ENCODE results near the gene PDLIM5. TPM values are rescaled to one million over a fixed set of nuclear protein-coding genes. Genes with fewer than 3 reads are reported as not detected.
A peak's percentile ranks its signal among the peaks of the same experiment; 100 is the strongest.

Gene PDLIM5
- total and polyA plus RNA-seq, 4 donors = 20.4 to 93.4 (median 59.8) TPM

DNA sequence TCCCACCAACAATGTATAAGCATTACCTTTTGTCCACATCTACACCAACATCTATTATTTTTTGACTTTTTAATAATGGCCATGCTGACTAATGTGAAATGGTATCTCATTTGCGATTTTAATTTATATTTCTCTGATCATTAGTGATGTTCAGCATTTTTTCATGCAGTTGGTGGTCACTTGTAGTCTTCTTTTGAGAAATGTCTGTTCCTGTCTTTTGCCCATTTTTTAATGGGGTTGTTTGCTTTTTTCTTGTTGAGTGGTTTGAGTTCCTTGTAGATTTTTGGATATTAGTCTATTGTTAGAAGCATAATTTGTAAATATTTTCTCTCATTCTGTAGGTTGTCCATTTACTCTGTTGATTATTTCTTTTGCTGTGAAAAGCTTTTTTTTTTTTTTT is 36.8 kb upstream of the PDLIM5 start:
- H3K4me1 ChIP-seq (ENCODE audit: control insufficient read depth in 5 of 5, insufficient read depth in 5 of 5, low read length in 5 of 5) = peaks cover 0 to 9% (median 5%) of the 10 kb centered on the region in 5 donors
- H3K27ac ChIP-seq (ENCODE audit: low read depth in 1 of 2, low read length in 1 of 2) = peak overlapping the region in 1 of 2 donors; percentile 49
- no peaks in the 10 kb centered on the region for H3K36me3 ChIP-seq (ENCODE audit: control insufficient read depth in 4 of 4, insufficient read depth in 4 of 4, low read length in 4 of 4)
- H3K4me3 ChIP-seq = no peak overlapping the region
- DNase-seq (no peak), ATAC-seq (ENCODE audit: insufficient read depth, low FRiP score) (no peak)
- no peak overlapping the region for H3K9ac ChIP-seq (ENCODE audit: insufficient read depth in 1 of 2, low read length in 2 of 2)
- TF ChIP-seq, protein P1, sequence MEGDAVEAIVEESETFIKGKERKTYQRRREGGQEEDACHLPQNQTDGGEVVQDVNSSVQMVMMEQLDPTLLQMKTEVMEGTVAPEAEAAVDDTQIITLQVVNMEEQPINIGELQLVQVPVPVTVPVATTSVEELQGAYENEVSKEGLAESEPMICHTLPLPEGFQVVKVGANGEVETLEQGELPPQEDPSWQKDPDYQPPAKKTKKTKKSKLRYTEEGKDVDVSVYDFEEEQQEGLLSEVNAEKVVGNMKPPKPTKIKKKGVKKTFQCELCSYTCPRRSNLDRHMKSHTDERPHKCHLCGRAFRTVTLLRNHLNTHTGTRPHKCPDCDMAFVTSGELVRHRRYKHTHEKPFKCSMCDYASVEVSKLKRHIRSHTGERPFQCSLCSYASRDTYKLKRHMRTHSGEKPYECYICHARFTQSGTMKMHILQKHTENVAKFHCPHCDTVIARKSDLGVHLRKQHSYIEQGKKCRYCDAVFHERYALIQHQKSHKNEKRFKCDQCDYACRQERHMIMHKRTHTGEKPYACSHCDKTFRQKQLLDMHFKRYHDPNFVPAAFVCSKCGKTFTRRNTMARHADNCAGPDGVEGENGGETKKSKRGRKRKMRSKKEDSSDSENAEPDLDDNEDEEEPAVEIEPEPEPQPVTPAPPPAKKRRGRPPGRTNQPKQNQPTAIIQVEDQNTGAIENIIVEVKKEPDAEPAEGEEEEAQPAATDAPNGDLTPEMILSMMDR (IDR thresholded peaks at IDR 0.05; ENCODE audit: control extremely low read depth, extremely low read depth) = no peak
- H3K9me3 ChIP-seq (ENCODE audit: control insufficient read depth in 4 of 4, insufficient read depth in 3 of 4, low read length in 3 of 4) = peaks cover 0 to 1% (median 0%) of the 10 kb centered on the region in 4 donors
- 97 to 98% methylated on average over 1 of the region's 1 CpG for WGBS, 2 donors
- no peaks in the 10 kb centered on the region for H3K27me3 ChIP-seq (ENCODE audit: control insufficient read depth in 3 of 3, insufficient read depth in 3 of 3, low read length in 2 of 3)

DNA sequence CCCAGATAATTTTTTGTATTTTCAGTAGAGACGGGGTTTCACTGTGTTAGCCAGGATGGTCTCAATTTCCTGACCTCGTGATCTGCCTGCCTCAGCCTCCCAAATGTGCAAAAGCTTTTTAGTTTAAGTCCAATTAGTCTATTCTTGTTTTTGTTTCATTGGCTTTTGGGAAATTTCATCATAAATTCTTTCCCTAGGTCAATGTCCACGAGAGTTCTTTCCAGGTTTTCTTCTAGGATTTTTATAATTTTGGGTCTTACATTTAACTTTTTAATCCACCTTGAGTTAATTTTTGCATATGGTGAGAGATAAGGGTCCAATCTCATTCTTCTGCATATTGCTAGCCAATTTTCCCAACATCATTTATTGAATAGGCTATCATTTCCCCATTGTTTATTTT is 36.3 kb upstream of the PDLIM5 start:
- ATAC-seq (ENCODE audit: insufficient read depth, low FRiP score) (no peak), DNase-seq (no peak)
- H3K4me3 ChIP-seq = no peak overlapping the region
- H3K4me1 ChIP-seq (ENCODE audit: control insufficient read depth in 5 of 5, insufficient read depth in 5 of 5, low read length in 5 of 5) = peaks cover 0 to 9% (median 5%) of the 10 kb centered on the region in 5 donors
- H3K9ac ChIP-seq (ENCODE audit: insufficient read depth in 1 of 2, low read length in 2 of 2) = no peak overlapping the region
- no peaks in the 10 kb centered on the region for H3K27me3 ChIP-seq (ENCODE audit: control insufficient read depth in 3 of 3, insufficient read depth in 3 of 3, low read length in 2 of 3)
- H3K36me3 ChIP-seq (ENCODE audit: control insufficient read depth in 4 of 4, insufficient read depth in 4 of 4, low read length in 4 of 4) = no peaks in the 10 kb centered on the region
- no peak overlapping the region for H3K27ac ChIP-seq (ENCODE audit: low read depth in 1 of 2, low read length in 1 of 2)
- H3K9me3 ChIP-seq (ENCODE audit: control insufficient read depth in 4 of 4, insufficient read depth in 3 of 4, low read length in 3 of 4) = peaks cover 0 to 1% (median 0%) of the 10 kb centered on the region in 4 donors
- TF ChIP-seq, protein P1 (IDR thresholded peaks at IDR 0.05; ENCODE audit: control extremely low read depth, extremely low read depth) = no peak
- 92 to 95% methylated on average over 3 of the region's 3 CpGs for WGBS, 2 donors

DNA sequence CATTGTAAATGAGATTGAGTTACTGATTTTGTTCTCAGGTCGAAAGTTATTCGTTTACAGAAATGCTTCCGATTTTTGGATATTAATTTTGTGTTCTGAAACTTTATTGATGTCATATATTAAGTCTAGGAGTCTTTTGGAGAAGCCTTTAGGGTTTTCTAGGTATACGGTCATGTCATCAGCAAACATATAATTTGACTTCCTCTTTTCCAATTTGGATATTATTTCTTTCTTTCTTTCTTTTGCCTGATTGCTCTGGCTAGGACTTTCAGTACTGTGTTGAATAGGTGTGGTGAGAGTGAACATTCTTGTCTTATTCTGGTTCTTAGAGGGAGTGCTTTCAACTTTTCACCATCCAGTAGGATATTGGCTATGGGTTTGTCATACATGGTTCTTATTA is 35.4 kb upstream of the PDLIM5 start:
- H3K9ac ChIP-seq (ENCODE audit: insufficient read depth in 1 of 2, low read length in 2 of 2) = no peak overlapping the region
- H3K4me3 ChIP-seq = no peak overlapping the region
- H3K27me3 ChIP-seq (ENCODE audit: control insufficient read depth in 3 of 3, insufficient read depth in 3 of 3, low read length in 2 of 3) = no peaks in the 10 kb centered on the region
- TF ChIP-seq, protein P1 (IDR thresholded peaks at IDR 0.05; ENCODE audit: control extremely low read depth, extremely low read depth) = no peak
- H3K36me3 ChIP-seq (ENCODE audit: control insufficient read depth in 4 of 4, insufficient read depth in 4 of 4, low read length in 4 of 4) = no peaks in the 10 kb centered on the region
- peaks cover 0 to 9% (median 5%) of the 10 kb centered on the region in 5 donors for H3K4me1 ChIP-seq (ENCODE audit: control insufficient read depth in 5 of 5, insufficient read depth in 5 of 5, low read length in 5 of 5)
- WGBS, 2 donors = 96 to 97% methylated on average over 4 of the region's 4 CpGs
- H3K27ac ChIP-seq (ENCODE audit: low read depth in 1 of 2, low read length in 1 of 2) = no peak overlapping the region
- ATAC-seq (ENCODE audit: insufficient read depth, low FRiP score) (no peak), DNase-seq (no peak)
- peaks cover 0 to 1% (median 0%) of the 10 kb centered on the region in 4 donors for H3K9me3 ChIP-seq (ENCODE audit: control insufficient read depth in 4 of 4, insufficient read depth in 3 of 4, low read length in 3 of 4)

DNA sequence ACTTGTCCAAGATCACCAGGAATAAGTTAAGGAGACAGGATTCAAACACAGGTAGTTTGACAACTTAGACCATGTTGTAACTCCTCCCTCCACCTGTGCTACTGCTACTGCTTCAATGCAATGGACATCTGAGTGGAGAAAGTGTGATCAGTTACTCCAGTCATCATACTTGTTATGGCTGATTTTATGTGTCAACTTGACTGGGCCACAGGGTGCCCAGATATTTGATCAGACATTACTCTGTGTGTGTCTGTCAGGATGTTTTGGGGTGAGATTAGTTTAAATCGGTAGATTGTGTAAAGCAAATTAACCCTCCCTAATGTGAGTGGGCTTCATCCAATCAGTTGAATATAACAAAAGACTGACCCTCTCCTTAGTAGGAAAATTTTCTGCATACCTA is 34.8 kb upstream of the PDLIM5 start:
- no peaks in the 10 kb centered on the region for H3K27me3 ChIP-seq (ENCODE audit: control insufficient read depth in 3 of 3, insufficient read depth in 3 of 3, low read length in 2 of 3)
- ATAC-seq (ENCODE audit: insufficient read depth, low FRiP score) = no peak
- H3K4me3 ChIP-seq = no peak overlapping the region
- peaks cover 0 to 1% (median 0%) of the 10 kb centered on the region in 4 donors for H3K9me3 ChIP-seq (ENCODE audit: control insufficient read depth in 4 of 4, insufficient read depth in 3 of 4, low read length in 3 of 4)
- no peaks in the 10 kb centered on the region for H3K36me3 ChIP-seq (ENCODE audit: control insufficient read depth in 4 of 4, insufficient read depth in 4 of 4, low read length in 4 of 4)
- DNase-seq = no peak
- H3K4me1 ChIP-seq (ENCODE audit: control insufficient read depth in 5 of 5, insufficient read depth in 5 of 5, low read length in 5 of 5) = peaks cover 0 to 9% (median 4%) of the 10 kb centered on the region in 5 donors
- TF ChIP-seq, protein P1 (IDR thresholded peaks at IDR 0.05; ENCODE audit: control extremely low read depth, extremely low read depth) = no peak
- H3K27ac ChIP-seq (ENCODE audit: low read depth in 1 of 2, low read length in 1 of 2) = no peak overlapping the region
- WGBS, 2 donors = 89 to 100% methylated on average over 1 of the region's 1 CpG
- no peak overlapping the region for H3K9ac ChIP-seq (ENCODE audit: insufficient read depth in 1 of 2, low read length in 2 of 2)

All from lung (tissue), 12 donors.